ENCODE data around the gene FBXW5. TPM values are rescaled to one million over a fixed set of nuclear protein-coding genes. Genes with fewer than 3 reads are reported as not detected.

FBXW5 gene
- total and polyA plus RNA-seq, 8 donors: 56.2 to 117 (median 64.1) TPM

DNA sequence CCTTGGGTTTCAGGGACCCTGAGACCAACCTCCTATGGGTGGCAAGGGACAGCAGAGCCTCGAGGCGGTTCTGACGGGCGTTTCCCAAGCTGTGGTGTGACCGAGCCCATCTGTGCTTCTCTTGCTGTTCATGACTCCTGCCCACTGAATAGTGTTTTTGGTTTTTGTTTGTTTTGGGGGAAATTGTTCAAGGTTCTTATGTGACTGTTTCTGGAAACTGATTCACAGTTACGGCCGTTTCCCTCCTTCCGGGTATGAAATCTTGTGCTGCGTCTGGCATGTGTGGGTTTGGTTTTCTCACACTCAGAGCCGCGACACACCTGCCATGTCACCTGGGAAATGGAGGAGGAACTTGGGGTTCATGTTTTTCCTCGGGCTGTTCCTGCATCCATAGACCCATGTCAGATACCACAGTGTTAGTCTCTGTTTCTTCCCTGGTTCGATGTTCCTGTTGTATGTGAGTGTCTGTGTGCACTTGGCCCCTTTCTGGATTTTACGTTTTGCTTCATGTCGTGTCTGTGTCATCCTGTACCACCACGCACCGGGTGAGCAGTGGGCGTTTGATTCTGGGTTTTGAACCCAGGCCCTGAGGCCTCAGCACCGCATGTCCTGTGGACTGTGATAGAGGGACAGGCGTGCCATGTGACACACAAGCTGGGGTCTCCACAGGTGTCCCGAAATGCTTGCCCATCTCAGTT is 28.8 kb downstream of the FBXW5 start:
- no peak for ATAC-seq
- no peak for FAIRE-seq
- TF ChIP-seq, protein P1, sequence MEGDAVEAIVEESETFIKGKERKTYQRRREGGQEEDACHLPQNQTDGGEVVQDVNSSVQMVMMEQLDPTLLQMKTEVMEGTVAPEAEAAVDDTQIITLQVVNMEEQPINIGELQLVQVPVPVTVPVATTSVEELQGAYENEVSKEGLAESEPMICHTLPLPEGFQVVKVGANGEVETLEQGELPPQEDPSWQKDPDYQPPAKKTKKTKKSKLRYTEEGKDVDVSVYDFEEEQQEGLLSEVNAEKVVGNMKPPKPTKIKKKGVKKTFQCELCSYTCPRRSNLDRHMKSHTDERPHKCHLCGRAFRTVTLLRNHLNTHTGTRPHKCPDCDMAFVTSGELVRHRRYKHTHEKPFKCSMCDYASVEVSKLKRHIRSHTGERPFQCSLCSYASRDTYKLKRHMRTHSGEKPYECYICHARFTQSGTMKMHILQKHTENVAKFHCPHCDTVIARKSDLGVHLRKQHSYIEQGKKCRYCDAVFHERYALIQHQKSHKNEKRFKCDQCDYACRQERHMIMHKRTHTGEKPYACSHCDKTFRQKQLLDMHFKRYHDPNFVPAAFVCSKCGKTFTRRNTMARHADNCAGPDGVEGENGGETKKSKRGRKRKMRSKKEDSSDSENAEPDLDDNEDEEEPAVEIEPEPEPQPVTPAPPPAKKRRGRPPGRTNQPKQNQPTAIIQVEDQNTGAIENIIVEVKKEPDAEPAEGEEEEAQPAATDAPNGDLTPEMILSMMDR (IDR thresholded peaks at IDR 0.05): no peak
- no peak overlapping the region for H3K27ac ChIP-seq
- no peak for DNase-seq
- H3K4me1 ChIP-seq: no peaks in the 10 kb centered on the region
- no peaks in the 10 kb centered on the region for H3K9me3 ChIP-seq
- H3K36me3 ChIP-seq: peaks cover 0 to 6% (median 3%) of the 10 kb centered on the region in 3 donors
- WGBS, 2 donors: 85 to 91% methylated on average over 21 of the region's 21 CpGs
- intact Hi-C loops (cut with DNase I): no loop called here
- H3K4me3 ChIP-seq: no peak overlapping the region
- H3K27me3 ChIP-seq: no peaks in the 10 kb centered on the region

DNA sequence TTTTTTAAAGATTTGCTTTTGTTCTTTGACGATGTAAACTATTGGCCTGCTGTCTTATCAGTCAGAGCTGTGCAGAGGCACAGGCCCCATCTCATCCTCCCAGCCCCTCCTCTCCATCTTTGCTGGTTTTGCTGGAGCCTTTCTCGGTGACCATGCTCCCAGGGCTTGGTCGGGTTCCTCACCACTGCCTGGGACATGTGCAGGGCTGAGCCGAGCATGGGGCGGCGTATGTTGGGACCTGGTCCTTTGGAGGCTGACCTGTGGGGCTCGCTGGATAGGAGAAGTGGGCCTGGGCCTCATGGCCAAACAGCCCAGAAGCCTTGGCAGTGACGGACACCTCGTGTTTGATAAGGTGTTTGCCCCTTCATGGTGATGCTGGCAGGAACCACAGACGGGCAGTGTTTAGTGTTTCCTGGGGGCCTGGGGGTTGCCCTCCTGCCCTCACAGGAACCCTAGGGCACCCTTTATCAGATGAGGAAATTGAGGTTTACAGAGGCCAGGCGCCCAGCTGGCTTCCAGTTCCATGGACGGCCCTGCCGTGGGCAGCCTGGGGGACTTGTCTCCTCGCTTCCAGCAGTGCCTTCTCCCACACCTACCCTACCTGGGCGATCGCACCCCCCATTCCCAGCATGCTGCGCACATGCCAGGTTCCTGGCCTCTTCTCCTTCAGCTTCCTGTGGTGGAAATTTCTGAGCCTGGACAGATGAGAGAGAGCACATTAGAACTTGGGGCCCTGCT is 30.7 kb downstream of the FBXW5 start:
- Histone ChIP-seq H3K27me3 (no peaks in the 10 kb centered on the region), H3K9me3 (no peaks in the 10 kb centered on the region), H3K27ac (no peak overlapping the region), H3K4me3 (no peak overlapping the region), H3K4me1 (no peaks in the 10 kb centered on the region), H3K36me3 (peaks cover 0 to 11% (median 0%) of the 10 kb centered on the region in 3 donors)
- no peak for ATAC-seq
- FAIRE-seq: no peak
- intact Hi-C loops (cut with DNase I): no loop called here
- WGBS, 2 donors: 90% methylated on average over 17 of the region's 17 CpGs
- DNase-seq: peak in 1 of 6 donors; percentile 45
- TF ChIP-seq, protein P1 (IDR thresholded peaks at IDR 0.05): no peak

DNA sequence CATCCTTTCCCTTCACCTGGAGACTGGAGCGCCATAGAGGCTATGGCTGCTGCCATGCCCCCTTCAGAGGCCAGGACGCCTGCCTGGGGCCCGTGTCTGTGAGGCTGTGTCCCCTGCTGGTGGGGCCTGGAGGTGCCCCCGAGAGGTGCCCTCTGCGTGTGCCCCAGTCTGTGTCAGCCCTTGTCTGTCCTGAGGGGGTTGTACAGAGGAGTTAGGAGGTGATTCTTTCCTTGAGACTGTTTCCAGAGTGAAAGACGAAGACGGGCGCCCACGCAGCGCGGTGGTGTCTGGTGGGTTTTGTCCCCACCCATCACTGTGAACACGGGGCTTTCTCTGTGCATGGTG is 33.7 kb downstream of the FBXW5 start:
- FAIRE-seq (no peak), ATAC-seq (no peak), DNase-seq (peak in 1 of 6 donors; percentile 41)
- no peaks in the 10 kb centered on the region for H3K4me1 ChIP-seq
- H3K27ac ChIP-seq: no peak overlapping the region
- H3K27me3 ChIP-seq: no peaks in the 10 kb centered on the region
- no peak overlapping the region for H3K4me3 ChIP-seq
- no peaks in the 10 kb centered on the region for H3K9me3 ChIP-seq
- intact Hi-C loops (cut with DNase I): no loop called here
- H3K36me3 ChIP-seq: peaks cover 0 to 9% (median 0%) of the 10 kb centered on the region in 3 donors
- TF ChIP-seq, protein P1 (IDR thresholded peaks at IDR 0.05): no peak
- 90% methylated on average over 12 of the region's 12 CpGs for WGBS, 2 donors

DNA sequence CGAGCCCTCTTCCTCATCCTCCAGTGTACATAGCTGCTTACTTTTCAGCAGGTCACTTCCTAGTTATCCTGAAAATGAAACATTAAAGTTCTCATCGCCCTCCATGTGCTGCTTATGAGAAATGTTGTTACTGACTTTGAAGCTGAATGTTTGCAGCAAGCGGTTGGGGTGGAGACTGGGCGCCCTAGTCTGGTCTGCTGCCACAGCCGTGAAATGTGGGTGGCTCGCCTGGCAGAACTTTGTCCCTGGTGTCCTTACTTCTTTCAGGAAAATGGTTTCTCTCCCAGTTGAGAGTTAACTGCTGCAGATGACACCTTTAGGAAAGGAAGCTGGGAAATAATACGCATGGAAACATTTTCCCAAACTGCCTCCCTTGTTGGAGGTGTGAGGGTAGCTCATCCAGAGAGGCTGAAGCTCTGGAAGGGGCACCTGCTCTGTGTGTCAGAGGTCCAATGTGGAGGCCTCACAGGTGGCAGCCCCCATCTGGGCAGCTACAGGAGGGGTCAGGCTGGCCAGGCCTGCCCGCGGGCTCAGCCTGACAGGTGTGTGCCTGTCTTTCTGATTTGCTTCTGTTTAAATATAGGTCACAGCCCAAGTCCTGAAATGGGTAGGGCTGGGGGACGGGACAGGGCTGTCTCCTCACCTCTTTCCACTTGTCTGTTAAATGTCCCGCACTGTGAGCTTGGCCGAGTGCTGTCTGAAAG is 34.2 kb downstream of the FBXW5 start:
- no peaks in the 10 kb centered on the region for H3K27me3 ChIP-seq
- TF ChIP-seq, protein P1 (IDR thresholded peaks at IDR 0.05): no peak
- H3K4me1 ChIP-seq: no peaks in the 10 kb centered on the region
- 86 to 92% methylated on average over 12 of the region's 12 CpGs for WGBS, 2 donors
- FAIRE-seq (no peak), ATAC-seq (no peak), DNase-seq (no peak)
- H3K36me3 ChIP-seq: peaks cover 0 to 9% (median 0%) of the 10 kb centered on the region in 3 donors
- no peak overlapping the region for H3K4me3 ChIP-seq
- no peak overlapping the region for H3K27ac ChIP-seq
- intact Hi-C loops (cut with DNase I): no loop called here
- no peaks in the 10 kb centered on the region for H3K9me3 ChIP-seq
